K562 (cell line): Measurements from ENCODE around the gene LRRC4. TPM values are rescaled to one million over a fixed set of nuclear protein-coding genes. Genes with fewer than 3 reads are reported as not detected.

ENCODE experiments used
- ATAC-seq: fragments of 200-7000 bp; cut with Tn5 transposase; 3 replicates; pipeline ENCODE4 v1.9.1; 2020; ENCODE audit warnings: moderate library complexity
- BruUV-seq: library from RNA; stranded (reverse); fragments of 400-500 nt; replicated peaks from 2 replicates; lab custom pipeline; 2021; lab: Mats Ljungman, UMichigan
- CTCF ChIA-PET: fragments of 300-600 bp; formaldehyde crosslinking; extraction: SDS; loops from one replicate; lab custom pipeline; 2021; ENCODE audit warnings: low intra/inter-chr PET ratio; lab: Yijun Ruan, JAX
- POLR2A ChIA-PET: fragments of 300-600, 350-650 bp; sonication (Branson Sonifier 250); formaldehyde crosslinking; extraction: SDS; loops from one replicate; lab custom pipeline; 2021; ENCODE audit warnings: antibody characterized with exemption, inconsistent platforms; lab: Yijun Ruan, JAX
- DNase-seq, 4 experiments: peaks; one replicate each; pipeline versions ENCODE4 v3.0.0 to v3.0.0-alpha.2; 2011 to 2018; ENCODE audit warnings: low spot score in 3 of 4, mixed read lengths in 3 of 4; ENCODE audit errors: extremely low read depth in 1 of 4
- FAIRE-seq: peaks from 2 replicates; lab custom pipeline; 2011; peaks lifted over from hg19 to GRCh38; lab: Jason Lieb, UNC
- H2AFZ ChIP-seq: 2 replicates; pipeline ENCODE4 v1.6.0; 2011; ENCODE audit warnings: low read depth, low read length, control low read depth, inconsistent platforms
- H3K27ac ChIP-seq: fragments of 200-600 bp; 3 replicates; pipeline ENCODE4 v1.8.0; 2011; ENCODE audit warnings: low read depth, mild to moderate bottlenecking, control low read depth, inconsistent platforms, low read length, moderate library complexity, mixed read lengths; ENCODE audit errors: extremely low read depth
- H3K27me3 ChIP-seq, 2 experiments: fragments of 300-600 bp in 1 of 2; 2 replicates in 1 of 2; 3 replicates in 1 of 2; pipeline versions ENCODE4 v1.6.0 to v1.8.0; 2011; ENCODE audit warnings: inconsistent platforms in 2 of 2, low read length in 2 of 2, mild to moderate bottlenecking in 1 of 2, mixed read lengths in 1 of 2, moderate library complexity in 1 of 2; ENCODE audit not compliant: control insufficient read depth in 2 of 2, insufficient read depth in 2 of 2
- H3K36me3 ChIP-seq: fragments of 300-600 bp; 3 replicates; pipeline ENCODE4 v1.8.0; 2011; ENCODE audit warnings: mild to moderate bottlenecking, low read length, inconsistent platforms; ENCODE audit not compliant: control insufficient read depth, insufficient read depth
- H3K4me1 ChIP-seq, 2 experiments: fragments of 200-600 bp in 1 of 2; replicated peaks in 1 of 2; 2 replicates in 1 of 2; 3 replicates in 1 of 2; pipeline versions ENCODE4 v1.5.1 to v1.8.0; 2011; ENCODE audit warnings: inconsistent platforms in 2 of 2, low read length in 2 of 2, mild to moderate bottlenecking in 1 of 2, mixed read lengths in 1 of 2, moderate library complexity in 1 of 2; ENCODE audit not compliant: control insufficient read depth in 2 of 2, insufficient read depth in 2 of 2
- H3K4me2 ChIP-seq: 2 replicates; pipeline ENCODE4 v1.6.1; 2011; ENCODE audit warnings: low read length, control low read depth, inconsistent platforms, mixed read lengths; ENCODE audit not compliant: insufficient read depth
- H3K4me3 ChIP-seq: fragments of 200-600 bp; sonication (generic), shearing (Covaris generic); 2 replicates; pipeline ENCODE4 v1.5.1; 2016; ENCODE audit warnings: control low read depth, inconsistent platforms
- H3K79me2 ChIP-seq: fragments of 200-600 bp; 3 replicates; pipeline ENCODE4 v1.8.0; 2011; ENCODE audit warnings: low read length, inconsistent platforms; ENCODE audit not compliant: control insufficient read depth, insufficient read depth
- H3K9ac ChIP-seq, 2 experiments: 2 replicates each; pipeline versions ENCODE4 v1.6.0 to v1.6.1; 2011; ENCODE audit warnings: low read depth in 2 of 2, low read length in 2 of 2, control low read depth in 1 of 2, inconsistent platforms in 1 of 2, mild to moderate bottlenecking in 1 of 2, mixed read lengths in 1 of 2; ENCODE audit not compliant: insufficient read depth in 1 of 2
- H3K9me1 ChIP-seq: one replicate; pipeline ENCODE4 v1.6.0; 2011; ENCODE audit warnings: inconsistent platforms, mild to moderate bottlenecking, low read length, moderate library complexity; ENCODE audit not compliant: control insufficient read depth, insufficient read depth
- H3K9me3 ChIP-seq: replicated peaks from 2 replicates; pipeline ENCODE4 v1.5.1; 2011; ENCODE audit warnings: low read depth, low read length, inconsistent platforms; ENCODE audit not compliant: control insufficient read depth, insufficient read depth
- H4K20me1 ChIP-seq: replicated peaks from 2 replicates; pipeline ENCODE4 v1.6.1; 2011; ENCODE audit warnings: low read length, inconsistent platforms, mixed read lengths; ENCODE audit not compliant: control insufficient read depth, insufficient read depth
- CREM ChIP-seq: IDR thresholded peaks from 2 replicates; pipeline ENCODE4 v1.6.1; 2014; ENCODE audit warnings: antibody characterized with exemption, low read depth
- CTCF ChIP-seq, 3 experiments: IDR thresholded peaks in 2 of 3; conservative IDR thresholded peaks in 1 of 3; 2 replicates each; pipeline ENCODE4 v1.5.1; 2011 to 2012; ENCODE audit warnings: low read length in 3 of 3, mild to moderate bottlenecking in 3 of 3, control low read depth in 2 of 3, improper control_type of control experiment in 1 of 3, inconsistent platforms in 1 of 3, low read depth in 1 of 3, mixed read lengths in 1 of 3, moderate library complexity in 1 of 3; ENCODE audit not compliant: insufficient read depth in 2 of 3
- HES1 ChIP-seq: fragments of 450-650 bp; IDR thresholded peaks from 2 replicates; pipeline ENCODE4 v1.6.1; 2016; ENCODE audit warnings: low read depth, mild to moderate bottlenecking, moderate library complexity
- HNRNPK ChIP-seq: fragments of 200-400 bp; formaldehyde crosslinking; IDR thresholded peaks from one replicate; pipeline ENCODE4 v1.6.1; 2018; ENCODE audit warnings: mild to moderate bottlenecking, low read depth, low read length; ENCODE audit not compliant: poor library complexity, severe bottlenecking
- RCOR1 ChIP-seq, 2 experiments: IDR thresholded peaks; 2 replicates each; pipeline ENCODE4 v1.6.1; 2012; ENCODE audit warnings: low read depth in 2 of 2, low read length in 2 of 2, borderline replicate concordance in 1 of 2, improper control_type of control experiment in 1 of 2
- RFX5 ChIP-seq: IDR thresholded peaks from 2 replicates; pipeline ENCODE4 v1.6.1; 2011; ENCODE audit warnings: low read depth, mild to moderate bottlenecking, improper control_type of control experiment, low read length
- SIRT6 ChIP-seq: IDR thresholded peaks from one replicate; pipeline ENCODE4 v1.6.1; 2012; ENCODE audit warnings: low read depth, mild to moderate bottlenecking, control low read depth, inconsistent platforms, low read length, moderate library complexity
- SOX6 ChIP-seq: fragments of 450-650 bp; IDR thresholded peaks from 2 replicates; pipeline ENCODE4 v1.6.1; 2014; ENCODE audit warnings: mild to moderate bottlenecking
- TAF1 ChIP-seq: IDR thresholded peaks from 2 replicates; pipeline ENCODE4 v1.6.1; 2011; ENCODE audit warnings: mild to moderate bottlenecking, low read length, moderate library complexity; ENCODE audit not compliant: insufficient read depth, control insufficient read depth, severe bottlenecking; ENCODE audit errors: extremely low read depth
- TCF3 ChIP-seq: sonication (generic); formaldehyde crosslinking; IDR thresholded peaks from 2 replicates; pipeline ENCODE4 v1.4.0; 2020; ENCODE audit warnings: mild to moderate bottlenecking, missing genetic modification reagents
- ZNF395 ChIP-seq: fragments of 200-800 bp; sonication (Bioruptor generic); IDR thresholded peaks from 2 replicates; pipeline ENCODE4 v1.6.1; 2017; ENCODE audit warnings: missing genetic modification characterization, missing compliant biosample characterization
- whole genome bisulfite sequencing: fragments of 100-300 bp; shearing (Covaris generic); methylation state at CpG from one replicate; pipeline ENCODE4 v1.1.6; 2016; ENCODE audit warnings: low coverage, mixed read lengths; ENCODE audit not compliant: insufficient coverage; ENCODE audit errors: missing lambda C conversion rate; 5-methylcytosine and 5-hydroxymethylcytosine counted together
- in situ Hi-C: fragments of 300-500 bp; cut with MboI; formaldehyde crosslinking; loops from 4 replicates; pipeline ENCODE4 v1.15.0; 2018; ENCODE audit warnings: inconsistent platforms, mixed read lengths
- intact Hi-C: fragments of 100-400 bp; cut with micrococcal nuclease; formaldehyde crosslinking; loops from 2 replicates; pipeline ENCODE4 v1.14.2; 2022
- polyA plus RNA-seq, 8 experiments: library from polyadenylated mRNA; depleted of rRNA in 4 of 8; stranded (reverse) in 5 of 8; unstranded in 3 of 8; fragments of >200 nt; fragmentation: Nextera tagmentation in 2 of 8; fragmentation: Illumina TruSeq in 1 of 8; extraction: Ambion mirVana in 2 of 8; extraction: Trizol in 1 of 8; gene quantifications; 2 replicates each; pipeline versions ENCODE4 v1.2.1 to v1.2.3, GENCODE V29; 2011 to 2014; ENCODE audit warnings: inconsistent platforms in 1 of 8, missing spikeins in 1 of 8
- total RNA-seq, 7 experiments: library from RNA; depleted of rRNA in 6 of 7; stranded (reverse); fragments of >200 nt in 6 of 7; fragmentation: Illumina TruSeq in 2 of 7; extraction: Trizol in 2 of 7; gene quantifications; 2 replicates each; pipeline versions ENCODE4 v1.2.1 to v1.2.3, GENCODE V29; 2011 to 2021; ENCODE audit warnings: low replicate concordance in 1 of 7

Gene LRRC4
- total and polyA plus RNA-seq, 9 of the 15 experiments (the other 6 are each of a cell fraction or from before 2014, with no cell fraction given), result 0.04 to 0.11 TPM; not detected in 7

GRCh38 chr7:128045158-128045557, 13.9 kb upstream of the LRRC4 start:
- ChIA-PET CTCF (no interaction called here), POLR2A (interaction anchor here (0.9 to 1.4 kb wide), 6 partner anchors 8 to 54 kb away, joined by 3 read pairs; no protein-coding TSS in a partner anchor)
- intact Hi-C loops (no loop called here), in situ Hi-C loops (no loop called here)
- no peak for ATAC-seq
- Histone ChIP-seq H3K9ac (no peak overlapping the region), H2AFZ (no peak overlapping the region), H3K36me3 (peaks cover 28% of the 10 kb centered on the region), H3K9me1 (no peaks in the 10 kb centered on the region), H3K27ac (no peak overlapping the region), H3K4me3 (no peak overlapping the region), H3K9me3 (no peaks in the 10 kb centered on the region), H3K4me2 (no peak overlapping the region), H3K27me3 (no peaks in the 10 kb centered on the region), H3K4me1 (no peaks in the 10 kb centered on the region), H4K20me1 (peaks cover 17% of the 10 kb centered on the region; the same call in 1 of the 2 replicates), H3K79me2 (no peaks in the 10 kb centered on the region)
- BruUV-seq, result no TSS peak
- TF ChIP-seq CTCF (IDR thresholded peaks at IDR 0.05 in 2 of 3, conservative IDR thresholded peaks at IDR 0.05 in 1 of 3; ENCODE audit: insufficient read depth in 2 of 3, low read depth in 1 of 3, low read length in 3 of 3), result 0 out of 6 replicates have a peak, but pooled peaks of 1 of the 3 experiments have one; percentile 3
- no peak for TF ChIP-seq SIRT6
- DNase-seq, result no peak
- 45% methylated on average over 1 of the region's 1 CpG for WGBS
- no peak for FAIRE-seq

- in situ Hi-C loops, result no loop called here
- Histone ChIP-seq H4K20me1 (peaks cover 27% of the 10 kb centered on the region; the same call in 1 of the 2 replicates), H3K4me3 (no peak overlapping the region), H3K27me3 (no peaks in the 10 kb centered on the region), H3K9me3 (no peaks in the 10 kb centered on the region), H3K9me1 (no peaks in the 10 kb centered on the region), H3K4me1 (no peaks in the 10 kb centered on the region), H2AFZ (no peak overlapping the region), H3K27ac (no peak overlapping the region), H3K9ac (no peak overlapping the region; a peak in 1 of 4 replicates), H3K79me2 (no peaks in the 10 kb centered on the region), H3K36me3 (peaks cover 20% of the 10 kb centered on the region), H3K4me2 (no peak overlapping the region)
- ATAC-seq (peak; percentile 82), DNase-seq (peak in 2 of 4 experiments; percentile 43 to 71), FAIRE-seq (peak; percentile 66)
- ChIA-PET POLR2A (interaction anchor here (1.1 to 1.4 kb wide), 4 partner anchors 9 to 35 kb away, joined by 3 read pairs; no protein-coding TSS in a partner anchor), CTCF (no interaction called here)
- intact Hi-C loops, result loop anchor here (5.0 kb wide), 1 partner anchor 78 kb away; no protein-coding TSS in a partner anchor
- BruUV-seq, result no TSS peak
- 9% methylated on average over 5 of the region's 5 CpGs for WGBS
- TF ChIP-seq CREM (peak; percentile 16; the same call in 1 of the 2 replicates), TCF3 (CRISPR knock-in tag) (peak; percentile 85), SOX6 (no peak), HNRNPK (no peak), RCOR1 (IDR thresholded peaks at IDR 0.05; ENCODE audit: borderline replicate concordance in 1 of 2, low read depth in 2 of 2, low read length in 2 of 2) (peak in 1 of 2 experiments; percentile 94; a peak in 3 of 4 replicates), RFX5 (no peak), HES1 (peak; percentile 53; the same call in 1 of the 2 replicates), ZNF395 (0 out of 2 replicates have a peak, but pooled peaks have one; percentile 40), TAF1 (no peak)
Measured at GRCh38 chr7:128044064-128044463, 12.8 kb upstream of the LRRC4 start.
